GM11168 (cell line): Measurements from ENCODE around the gene ZNF160.
"Not testable (repeated sequence)": the region's sequence is repeated elsewhere in the genome, so short reads cannot be mapped to it uniquely, and the experiment has no call there.

Experiments used
- in situ Hi-C: fragments of 300-500 bp; cut with MboI; formaldehyde crosslinking; loops from one replicate; pipeline ENCODE4 v1.12.0; 2022; ENCODE audit warnings: low sequenced_read_pairs; ENCODE audit not compliant: unreplicated experiment

The ZNF160 gene

GRCh38 chr19:53103234-53104203, at the start of gene ZNF160:
Gene ZNF160, minus strand, starts transcription at chr19:53103422. Its CDS starts 17,146 bp downstream, at chr19:53086276.
- in situ Hi-C loops, result no loop called here

- in situ Hi-C loops, result no loop called here
These were observed 44.4 kb upstream of the ZNF160 start for GRCh38 chr19:53147645-53148044.

- in situ Hi-C loops, result no loop called here
These were observed 37.1 kb upstream of the ZNF160 start for GRCh38 chr19:53140351-53140750.

GRCh38 chr19:53136432-53136831, 33.2 kb upstream of the ZNF160 start:
- in situ Hi-C loops, result no loop called here

GRCh38 chr19:53132141-53132991, 29.1 kb upstream of the ZNF160 start, which contains the start of gene ZNF415:
Gene ZNF415, minus strand, starts transcription at chr19:53132910. Its CDS starts 10,234 bp downstream, at chr19:53122676.
- in situ Hi-C loops, result no loop called here

DNA sequence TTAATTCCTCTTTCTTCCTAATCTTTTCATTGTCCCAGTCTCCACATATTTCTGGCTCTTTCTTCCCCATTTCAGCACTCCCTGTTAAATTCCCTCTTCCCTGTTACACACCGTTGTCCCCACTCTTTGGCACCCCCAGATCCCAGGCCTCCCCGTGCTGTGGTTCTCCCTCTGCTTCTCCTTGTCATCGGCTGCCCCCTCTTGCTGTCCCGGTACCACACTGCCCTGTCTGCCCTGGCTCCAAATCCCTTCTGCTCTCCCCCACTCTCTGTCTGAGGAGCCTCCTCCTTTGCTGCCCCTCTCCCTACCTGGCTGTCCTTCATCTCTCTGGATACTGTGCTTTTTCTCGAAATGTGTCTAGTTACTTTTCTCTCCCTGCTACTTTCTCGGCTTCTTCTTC, 28.5 kb upstream of the ZNF160 start:
- in situ Hi-C loops, result no loop called here

DNA sequence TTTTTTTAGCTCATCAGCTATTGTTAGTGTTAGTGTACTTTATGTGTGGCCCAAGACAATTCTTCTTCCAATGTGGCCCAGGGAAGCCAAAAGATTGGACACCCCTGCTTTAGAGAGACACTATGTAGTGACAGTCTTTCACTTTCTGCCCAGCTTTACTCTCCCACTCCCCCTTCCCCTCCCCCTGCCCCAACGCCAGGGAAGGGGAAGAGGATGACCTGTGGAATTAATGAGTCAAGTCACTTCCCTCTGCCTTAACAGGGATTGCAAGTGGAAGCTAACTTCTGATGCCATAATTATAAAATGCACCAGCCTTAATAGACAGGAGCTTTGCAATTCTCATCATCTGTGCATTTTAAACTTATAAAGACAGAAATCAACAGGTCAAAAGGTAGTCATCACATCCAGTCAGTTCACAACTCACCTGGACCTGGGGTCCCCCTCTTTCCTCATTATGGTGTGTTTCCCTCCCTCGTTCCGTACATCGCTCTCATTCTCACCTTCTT, 27.9 kb upstream of the ZNF160 start:
- in situ Hi-C loops, result no loop called here

- in situ Hi-C loops, result no loop called here
These were observed 27.3 kb upstream of the ZNF160 start for GRCh38 chr19:53130506-53130905.

DNA sequence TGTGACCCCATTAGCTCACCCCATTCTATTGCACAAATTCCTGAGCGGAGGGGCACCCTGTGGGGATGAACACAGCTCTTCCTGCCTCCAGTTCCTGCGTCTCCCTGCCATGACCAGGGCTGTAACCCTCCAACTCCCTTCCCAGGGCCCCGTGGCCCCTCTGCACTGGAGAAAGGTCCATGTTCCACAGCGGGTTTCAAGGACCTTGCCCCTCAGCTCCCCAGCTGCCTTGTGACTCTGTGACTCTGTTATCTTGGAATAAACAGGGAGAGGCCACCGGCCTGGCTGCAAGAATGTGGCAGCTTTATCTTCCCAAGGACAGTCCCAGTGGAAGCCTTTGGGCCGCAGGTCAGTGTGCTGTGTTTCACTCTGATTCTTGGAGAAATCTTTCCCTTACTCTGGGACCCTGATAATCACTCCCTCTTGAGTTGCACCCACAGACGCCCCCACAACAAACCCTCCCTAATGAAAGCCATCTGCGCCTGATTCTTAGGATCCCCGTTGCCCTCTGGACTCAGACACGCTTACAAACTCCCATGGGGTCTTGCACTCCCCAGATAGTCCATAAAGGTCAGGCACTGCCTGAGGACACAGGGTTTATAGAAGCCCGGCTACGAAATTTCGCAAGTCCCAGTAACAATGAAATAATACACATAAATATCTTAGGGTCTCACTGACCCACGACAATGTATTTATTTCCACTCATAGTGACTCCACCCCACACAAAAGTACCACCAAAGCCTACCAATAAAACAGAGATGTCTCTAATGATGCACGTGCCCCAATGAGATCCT, 23.7 kb upstream of the ZNF160 start:
- in situ Hi-C loops, result not testable (repeated sequence)

- in situ Hi-C loops, result no loop called here
These were observed 20.2 kb upstream of the ZNF160 start for GRCh38 chr19:53123400-53123799.

- in situ Hi-C loops, result no loop called here
These were observed 9.1 kb upstream of the ZNF160 start for GRCh38 chr19:53112286-53112685.

DNA sequence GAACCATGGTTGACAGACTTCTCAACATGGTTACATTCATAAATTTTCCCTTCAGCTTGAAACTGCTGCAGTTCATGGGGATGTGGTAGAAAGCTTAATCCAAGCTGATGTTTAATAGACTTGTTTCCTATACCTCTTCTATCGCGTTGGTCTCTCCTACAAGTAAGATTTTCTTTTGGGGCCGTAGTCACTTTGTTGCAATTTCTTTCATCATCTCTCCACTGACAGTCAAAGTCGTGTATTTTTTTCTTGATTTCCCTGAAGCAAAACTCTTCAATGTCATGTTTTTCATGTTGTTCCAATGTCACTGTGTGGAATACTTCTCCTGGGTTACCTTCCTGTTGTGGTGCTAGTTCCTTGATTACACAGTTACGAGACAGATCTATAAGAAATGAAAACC, 6.3 kb upstream of the ZNF160 start:
- in situ Hi-C loops, result no loop called here

DNA sequence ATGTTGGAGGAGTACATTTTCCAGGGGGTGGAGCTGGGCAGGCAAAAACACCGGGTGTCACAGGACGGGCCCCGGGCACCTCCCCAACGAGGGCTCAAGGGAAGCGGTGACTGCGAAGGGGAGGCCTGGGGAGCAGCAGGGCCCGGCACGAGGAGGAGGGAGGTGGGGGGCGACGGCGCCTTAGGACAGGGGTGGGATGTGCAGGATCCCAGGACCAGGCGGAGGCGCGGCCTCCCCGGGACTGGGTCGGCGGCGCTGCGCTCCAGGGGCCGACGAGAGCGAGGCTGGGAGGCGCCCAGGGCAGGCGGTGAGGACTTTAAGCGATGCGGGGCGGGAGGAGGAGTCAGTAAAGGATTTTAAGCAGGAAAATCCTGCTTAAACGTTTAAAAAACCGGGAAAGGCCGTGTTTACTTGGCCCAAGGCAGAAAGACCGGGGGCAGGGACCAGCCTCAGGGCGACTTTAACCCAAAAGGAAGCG, 427 bp downstream of the ZNF160 start:
- in situ Hi-C loops, result no loop called here

DNA sequence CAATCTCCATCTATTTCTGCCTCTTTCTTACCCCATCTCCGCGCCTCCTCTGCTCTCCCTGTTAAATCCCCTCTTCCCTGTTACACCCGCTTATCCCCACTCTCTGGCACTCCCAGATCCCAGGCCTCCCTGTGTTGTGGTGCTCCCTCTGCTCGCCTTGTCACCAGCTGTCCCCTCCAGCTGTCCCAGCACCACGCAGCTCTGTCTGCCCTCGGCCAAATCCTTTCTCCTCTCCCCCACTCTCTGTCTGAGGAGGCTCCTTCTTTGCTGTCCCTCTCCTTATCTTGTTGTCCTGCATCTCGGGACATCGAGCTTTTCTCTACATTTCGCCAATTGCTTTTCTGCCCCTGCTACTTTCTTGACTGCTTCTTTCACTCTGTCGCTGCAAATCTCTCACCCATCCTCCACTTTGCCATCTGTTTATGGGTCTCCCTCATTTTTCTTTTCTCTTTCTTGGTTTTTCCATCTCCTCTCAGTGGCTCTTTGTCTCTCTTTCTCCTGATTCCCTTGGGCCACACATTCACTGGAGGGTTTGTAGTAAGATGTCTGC, 941 bp downstream of the ZNF160 start:
- in situ Hi-C loops, result no loop called here

DNA sequence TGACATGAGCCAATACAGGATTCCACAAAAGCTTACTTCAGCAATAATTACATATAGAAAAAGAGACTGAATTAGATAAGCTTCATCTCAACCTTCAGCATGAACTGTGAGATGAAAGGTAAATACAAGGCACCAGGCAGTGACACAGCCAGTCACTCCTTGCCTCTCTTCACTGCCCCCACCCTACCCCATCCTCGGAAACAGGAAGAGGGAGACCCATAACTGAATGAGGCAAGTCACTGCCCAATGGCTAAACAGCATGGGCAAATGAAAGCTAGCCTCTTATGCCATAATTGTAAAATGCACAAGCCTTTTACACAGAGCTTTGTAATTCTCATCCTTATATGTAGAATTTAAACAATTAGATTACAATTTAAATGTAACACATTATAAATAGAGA, 1.7 kb downstream of the ZNF160 start:
- in situ Hi-C loops, result no loop called here

GRCh38 chr19:53098570-53098969, 4.7 kb downstream of the ZNF160 start:
- in situ Hi-C loops, result not testable (repeated sequence)

- in situ Hi-C loops, result not testable (repeated sequence)
These were observed 6.1 kb downstream of the ZNF160 start for GRCh38 chr19:53096982-53097690.

- in situ Hi-C loops, result not testable (repeated sequence)
These were observed 6.6 kb downstream of the ZNF160 start for GRCh38 chr19:53096579-53096978.
